ENCODE data around the gene IL23R. TPM values are rescaled to one million over a fixed set of nuclear protein-coding genes. Genes with fewer than 3 reads are reported as not detected.

The IL23R gene
- not detected in 2 replicates for total RNA-seq (2014; rRNA removed; shearing (Covaris generic))

- H3K4me3 ChIP-seq (ENCODE audit: insufficient read depth, low read depth, low read length): no peak within 1 kb of the TSS
Observed at GRCh38 chr1:67166196-67166595, at the start of gene IL23R. Gene IL23R, plus strand, starts transcription at chr1:67166454. Its CDS starts 1,667 bp downstream, at chr1:67168121.

GRCh38 chr1:67118191-67118590 is 48.1 kb upstream of the IL23R start:
- no peak overlapping the region for H3K4me3 ChIP-seq (ENCODE audit: insufficient read depth, low read depth, low read length)
- no peaks in the 10 kb centered on the region for H3K27me3 ChIP-seq (ENCODE audit: control insufficient read depth, insufficient read depth, low read length)
- no peaks in the 10 kb centered on the region for H3K36me3 ChIP-seq (replicated peaks; ENCODE audit: control insufficient read depth, insufficient read depth, low read length)
- DNase-seq: no peak

More at GRCh38 chr1:67166196-67166595, at the start of gene IL23R:
- Histone ChIP-seq H3K27me3 (ENCODE audit: control insufficient read depth, insufficient read depth, low read length) (no peaks in the 10 kb centered on the region), H3K36me3 (replicated peaks; ENCODE audit: control insufficient read depth, insufficient read depth, low read length) (no peaks in the 10 kb centered on the region)
- DNase-seq: no peak

GRCh38 chr1:67118646-67119045 is 47.6 kb upstream of the IL23R start:
- DNase-seq: no peak
- Histone ChIP-seq H3K36me3 (replicated peaks; ENCODE audit: control insufficient read depth, insufficient read depth, low read length) (no peaks in the 10 kb centered on the region), H3K27me3 (ENCODE audit: control insufficient read depth, insufficient read depth, low read length) (no peaks in the 10 kb centered on the region), H3K4me3 (ENCODE audit: insufficient read depth, low read depth, low read length) (no peak overlapping the region)

- Histone ChIP-seq H3K4me3 (ENCODE audit: insufficient read depth, low read depth, low read length) (no peak overlapping the region), H3K27me3 (ENCODE audit: control insufficient read depth, insufficient read depth, low read length) (no peaks in the 10 kb centered on the region), H3K36me3 (replicated peaks; ENCODE audit: control insufficient read depth, insufficient read depth, low read length) (no peaks in the 10 kb centered on the region)
- no peak for DNase-seq
Observed at GRCh38 chr1:67120855-67121619, 45.2 kb upstream of the IL23R start.

- Histone ChIP-seq H3K4me3 (ENCODE audit: insufficient read depth, low read depth, low read length) (no peak overlapping the region), H3K36me3 (replicated peaks; ENCODE audit: control insufficient read depth, insufficient read depth, low read length) (no peaks in the 10 kb centered on the region), H3K27me3 (ENCODE audit: control insufficient read depth, insufficient read depth, low read length) (no peaks in the 10 kb centered on the region)
- DNase-seq: no peak
Observed at GRCh38 chr1:67124455-67124854, 41.8 kb upstream of the IL23R start.

GRCh38 chr1:67126111-67126746 is 40.0 kb upstream of the IL23R start:
- Histone ChIP-seq H3K36me3 (replicated peaks; ENCODE audit: control insufficient read depth, insufficient read depth, low read length) (no peaks in the 10 kb centered on the region), H3K4me3 (ENCODE audit: insufficient read depth, low read depth, low read length) (no peak overlapping the region), H3K27me3 (ENCODE audit: control insufficient read depth, insufficient read depth, low read length) (no peaks in the 10 kb centered on the region)
- DNase-seq: peak; percentile 19

- no peaks in the 10 kb centered on the region for H3K36me3 ChIP-seq (replicated peaks; ENCODE audit: control insufficient read depth, insufficient read depth, low read length)
Observed at GRCh38 chr1:67126974-67127373, 39.3 kb upstream of the IL23R start.

GRCh38 chr1:67130673-67131072 is 35.6 kb upstream of the IL23R start:
- Histone ChIP-seq H3K36me3 (replicated peaks; ENCODE audit: control insufficient read depth, insufficient read depth, low read length) (no peaks in the 10 kb centered on the region), H3K4me3 (ENCODE audit: insufficient read depth, low read depth, low read length) (no peak overlapping the region), H3K27me3 (ENCODE audit: control insufficient read depth, insufficient read depth, low read length) (no peaks in the 10 kb centered on the region)
- DNase-seq: no peak

More at GRCh38 chr1:67126974-67127373, 39.3 kb upstream of the IL23R start:
- DNase-seq: no peak
- Histone ChIP-seq H3K27me3 (ENCODE audit: control insufficient read depth, insufficient read depth, low read length) (no peaks in the 10 kb centered on the region), H3K4me3 (ENCODE audit: insufficient read depth, low read depth, low read length) (no peak overlapping the region)

GRCh38 chr1:67133177-67133576 is 33.1 kb upstream of the IL23R start:
- Histone ChIP-seq H3K27me3 (ENCODE audit: control insufficient read depth, insufficient read depth, low read length) (no peaks in the 10 kb centered on the region), H3K4me3 (ENCODE audit: insufficient read depth, low read depth, low read length) (no peak overlapping the region), H3K36me3 (replicated peaks; ENCODE audit: control insufficient read depth, insufficient read depth, low read length) (no peaks in the 10 kb centered on the region)
- DNase-seq: no peak

GRCh38 chr1:67134695-67135094 is 31.6 kb upstream of the IL23R start, which contains the start of gene C1orf141:
Gene C1orf141, minus strand, starts transcription at chr1:67134970. Its CDS starts 7,730 bp downstream, at chr1:67127240.
- Histone ChIP-seq H3K27me3 (ENCODE audit: control insufficient read depth, insufficient read depth, low read length) (no peaks in the 10 kb centered on the region), H3K4me3 (ENCODE audit: insufficient read depth, low read depth, low read length) (peak within 1 kb of the TSS; percentile 32), H3K36me3 (replicated peaks; ENCODE audit: control insufficient read depth, insufficient read depth, low read length) (no peaks in the 10 kb centered on the region)
- DNase-seq: peak; percentile 67

GRCh38 chr1:67135354-67135753 is 30.9 kb upstream of the IL23R start:
- no peak for DNase-seq
- Histone ChIP-seq H3K4me3 (ENCODE audit: insufficient read depth, low read depth, low read length) (no peak overlapping the region), H3K36me3 (replicated peaks; ENCODE audit: control insufficient read depth, insufficient read depth, low read length) (no peaks in the 10 kb centered on the region)

GRCh38 chr1:67137307-67137753 is 28.9 kb upstream of the IL23R start:
- peak; percentile 16 for DNase-seq
- Histone ChIP-seq H3K36me3 (replicated peaks; ENCODE audit: control insufficient read depth, insufficient read depth, low read length) (no peaks in the 10 kb centered on the region), H3K27me3 (ENCODE audit: control insufficient read depth, insufficient read depth, low read length) (no peaks in the 10 kb centered on the region), H3K4me3 (ENCODE audit: insufficient read depth, low read depth, low read length) (no peak overlapping the region)

More at GRCh38 chr1:67135354-67135753, 30.9 kb upstream of the IL23R start:
- no peaks in the 10 kb centered on the region for H3K27me3 ChIP-seq (ENCODE audit: control insufficient read depth, insufficient read depth, low read length)

- Histone ChIP-seq H3K27me3 (ENCODE audit: control insufficient read depth, insufficient read depth, low read length) (no peaks in the 10 kb centered on the region), H3K4me3 (ENCODE audit: insufficient read depth, low read depth, low read length) (no peak overlapping the region), H3K36me3 (replicated peaks; ENCODE audit: control insufficient read depth, insufficient read depth, low read length) (no peaks in the 10 kb centered on the region)
- no peak for DNase-seq
Observed at GRCh38 chr1:67138813-67139499, 27.3 kb upstream of the IL23R start.

GRCh38 chr1:67140460-67140859 is 25.8 kb upstream of the IL23R start:
- H3K4me3 ChIP-seq (ENCODE audit: insufficient read depth, low read depth, low read length): no peak overlapping the region
- H3K36me3 ChIP-seq (replicated peaks; ENCODE audit: control insufficient read depth, insufficient read depth, low read length): no peaks in the 10 kb centered on the region
- no peak for DNase-seq
- no peaks in the 10 kb centered on the region for H3K27me3 ChIP-seq (ENCODE audit: control insufficient read depth, insufficient read depth, low read length)
